ENCODE measurements around the gene FAM13A.
"Not testable (repeated sequence)": the region's sequence is repeated elsewhere in the genome, so short reads cannot be mapped to it uniquely, and the experiment has no call there.

FAM13A gene

GRCh38 chr4:88854481-88854880 lies 202.5 kb downstream of the FAM13A start:
- no peak for DNase-seq (ENCODE audit: extremely low spot score)
- ChIA-PET POLR2A (no interaction called here), CTCF (no interaction called here)
- TF ChIP-seq TARDBP (IDR thresholded peaks at IDR 0.05), result no peak
- no peak for TF ChIP-seq FOXM1 (IDR thresholded peaks at IDR 0.05; ENCODE audit: borderline replicate concordance)
- TF ChIP-seq NFRKB (IDR thresholded peaks at IDR 0.05), result no peak
- no peak for TF ChIP-seq ARNT (IDR thresholded peaks at IDR 0.05)
- TF ChIP-seq SP1 (IDR thresholded peaks at IDR 0.05), result no peak
- TF ChIP-seq ZNF384 (IDR thresholded peaks at IDR 0.05), result no peak

- CTCF ChIA-PET; POLR2A ChIA-PET; DNase-seq (ENCODE audit: extremely low spot score): not testable (repeated sequence)
These were observed 203.4 kb downstream of the FAM13A start for GRCh38 chr4:88853583-88853982.

- DNase-seq (ENCODE audit: extremely low spot score), result no peak
- CTCF ChIA-PET, result no interaction called here
- POLR2A ChIA-PET, result no interaction called here
These were observed 210.7 kb downstream of the FAM13A start for GRCh38 chr4:88846206-88846790.

GRCh38 chr4:88843067-88843685 lies 213.8 kb downstream of the FAM13A start:
- ChIA-PET POLR2A (no interaction called here), CTCF (no interaction called here)
- no peak for DNase-seq (ENCODE audit: extremely low spot score)
- TF ChIP-seq HDGF (IDR thresholded peaks at IDR 0.05; ENCODE audit: borderline replicate concordance), result no peak
- TF ChIP-seq SP1 (IDR thresholded peaks at IDR 0.05), result no peak
- no peak for TF ChIP-seq LEF1 (IDR thresholded peaks at IDR 0.05; ENCODE audit: borderline replicate concordance)
- TF ChIP-seq FOXM1 (IDR thresholded peaks at IDR 0.05; ENCODE audit: borderline replicate concordance), result no peak
- TF ChIP-seq PKNOX1 (IDR thresholded peaks at IDR 0.05), result no peak
- no peak for TF ChIP-seq FOXK2 (IDR thresholded peaks at IDR 0.05)
- TF ChIP-seq ELF4 (IDR thresholded peaks at IDR 0.05), result no peak
- TF ChIP-seq TARDBP (IDR thresholded peaks at IDR 0.05), result no peak
- TF ChIP-seq SUZ12 (IDR thresholded peaks at IDR 0.05), result no peak
- TF ChIP-seq BHLHE40 (IDR thresholded peaks at IDR 0.05; ENCODE audit: borderline replicate concordance), result no peak
- TF ChIP-seq FOXA1 (IDR thresholded peaks at IDR 0.05), result no peak
- no peak for TF ChIP-seq ARNT (IDR thresholded peaks at IDR 0.05)
- TF ChIP-seq L3MBTL2 (conservative IDR thresholded peaks at IDR 0.05), result no peak
- TF ChIP-seq NFRKB (IDR thresholded peaks at IDR 0.05), result no peak

More at GRCh38 chr4:88846206-88846790, 210.7 kb downstream of the FAM13A start:
- TF ChIP-seq NFRKB (IDR thresholded peaks at IDR 0.05) (no peak), HDGF (IDR thresholded peaks at IDR 0.05; ENCODE audit: borderline replicate concordance) (no peak), LEF1 (IDR thresholded peaks at IDR 0.05; ENCODE audit: borderline replicate concordance) (no peak), L3MBTL2 (conservative IDR thresholded peaks at IDR 0.05) (no peak), ARNT (IDR thresholded peaks at IDR 0.05) (no peak), SUZ12 (IDR thresholded peaks at IDR 0.05) (no peak), PKNOX1 (IDR thresholded peaks at IDR 0.05) (no peak)

- CTCF ChIA-PET, result no interaction called here
- DNase-seq (ENCODE audit: extremely low spot score), result no peak
- TF ChIP-seq FOXM1 (IDR thresholded peaks at IDR 0.05; ENCODE audit: borderline replicate concordance) (no peak), ZNF384 (IDR thresholded peaks at IDR 0.05) (no peak), LEF1 (IDR thresholded peaks at IDR 0.05; ENCODE audit: borderline replicate concordance) (no peak), L3MBTL2 (conservative IDR thresholded peaks at IDR 0.05) (no peak), SP1 (IDR thresholded peaks at IDR 0.05) (no peak), TARDBP (IDR thresholded peaks at IDR 0.05) (no peak), PKNOX1 (IDR thresholded peaks at IDR 0.05) (no peak), FOXA1 (IDR thresholded peaks at IDR 0.05) (no peak), NFRKB (IDR thresholded peaks at IDR 0.05) (no peak), ARNT (IDR thresholded peaks at IDR 0.05) (no peak), SUZ12 (IDR thresholded peaks at IDR 0.05) (no peak), HDGF (IDR thresholded peaks at IDR 0.05; ENCODE audit: borderline replicate concordance) (no peak), ELF4 (IDR thresholded peaks at IDR 0.05) (no peak), FOXK2 (IDR thresholded peaks at IDR 0.05) (no peak), CTBP1 (IDR thresholded peaks at IDR 0.05; ENCODE audit: borderline replicate concordance) (no peak), BHLHE40 (IDR thresholded peaks at IDR 0.05; ENCODE audit: borderline replicate concordance) (no peak)
- POLR2A ChIA-PET, result no interaction called here
These were observed 215.3 kb downstream of the FAM13A start for GRCh38 chr4:88841635-88842034.

- no peak for TF ChIP-seq FOXA1 (IDR thresholded peaks at IDR 0.05)
- no peak for TF ChIP-seq HDGF (IDR thresholded peaks at IDR 0.05; ENCODE audit: borderline replicate concordance)
- no peak for TF ChIP-seq LEF1 (IDR thresholded peaks at IDR 0.05; ENCODE audit: borderline replicate concordance)
- no peak for TF ChIP-seq FOXK2 (IDR thresholded peaks at IDR 0.05)
- no peak for TF ChIP-seq NFRKB (IDR thresholded peaks at IDR 0.05)
- TF ChIP-seq PKNOX1 (IDR thresholded peaks at IDR 0.05), result no peak
- TF ChIP-seq TARDBP (IDR thresholded peaks at IDR 0.05), result no peak
- TF ChIP-seq L3MBTL2 (conservative IDR thresholded peaks at IDR 0.05), result no peak
- TF ChIP-seq FOXM1 (IDR thresholded peaks at IDR 0.05; ENCODE audit: borderline replicate concordance), result no peak
- no peak for TF ChIP-seq ARNT (IDR thresholded peaks at IDR 0.05)
- TF ChIP-seq ELF4 (IDR thresholded peaks at IDR 0.05), result no peak
- TF ChIP-seq CTBP1 (IDR thresholded peaks at IDR 0.05; ENCODE audit: borderline replicate concordance), result no peak
- TF ChIP-seq BHLHE40 (IDR thresholded peaks at IDR 0.05; ENCODE audit: borderline replicate concordance), result no peak
- TF ChIP-seq SUZ12 (IDR thresholded peaks at IDR 0.05), result no peak
- no peak for TF ChIP-seq SP1 (IDR thresholded peaks at IDR 0.05)
- TF ChIP-seq ZNF384 (IDR thresholded peaks at IDR 0.05), result no peak
- ChIA-PET CTCF (no interaction called here), POLR2A (no interaction called here)
- no peak for DNase-seq (ENCODE audit: extremely low spot score)
These were observed 220.8 kb downstream of the FAM13A start for GRCh38 chr4:88836216-88836615.

All from HEK293T (cell line).